GM21390 (cell line): ENCODE data around the gene CPNE5.

ENCODE experiments used
- ATAC-seq: cut with Tn5 transposase; IDR thresholded peaks from one replicate; pipeline ENCODE4 v1.9.1; 2021; ENCODE audit not compliant: unreplicated experiment

The CPNE5 gene

DNA sequence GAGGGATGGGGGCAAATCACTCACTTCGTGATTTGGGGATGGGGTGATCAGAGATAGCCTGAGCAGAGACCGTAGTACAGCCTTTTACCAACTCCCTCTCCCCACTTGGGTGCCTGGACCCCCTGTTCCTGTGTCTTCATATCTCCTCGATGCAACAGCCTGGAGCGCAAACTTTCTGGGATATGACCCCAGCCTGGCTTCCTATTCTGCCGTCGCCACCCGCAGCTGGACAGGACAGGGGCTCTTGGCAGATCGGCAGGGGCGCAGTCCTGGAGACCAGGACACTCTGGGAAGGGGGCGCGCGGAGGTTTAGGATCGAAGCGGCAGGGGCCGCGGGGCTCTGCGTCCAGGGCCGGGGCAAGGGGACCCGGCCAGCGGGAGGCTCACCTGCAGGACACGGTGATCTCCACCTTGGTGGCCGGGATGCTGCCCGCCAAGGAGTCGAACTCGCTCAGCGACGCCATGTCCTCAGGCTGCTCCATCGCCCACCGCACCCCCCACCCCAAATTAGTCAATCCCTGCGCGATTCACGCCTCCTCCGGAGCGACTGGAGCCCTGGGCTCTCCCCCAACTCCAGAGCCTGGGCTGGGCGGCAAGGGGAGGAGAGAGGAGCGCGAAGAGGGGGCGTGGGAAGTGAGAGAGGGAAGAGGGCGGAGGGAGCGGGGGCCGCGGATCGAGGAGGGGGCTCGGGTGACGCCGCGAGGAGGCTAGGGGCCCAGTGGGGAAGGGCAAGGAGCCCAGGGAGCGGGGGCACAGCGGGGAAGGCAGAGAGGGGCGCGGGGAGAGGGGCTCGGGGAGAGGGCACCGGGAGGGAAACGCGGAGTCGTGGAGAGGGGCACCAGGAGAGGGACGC is at the start of gene CPNE5:
TSS of gene CPNE5 (minus strand) at position 549 of the 853 bp plus-strand sequence. CDS start at position 482, 67 bp downstream.
- no peak for ATAC-seq

DNA sequence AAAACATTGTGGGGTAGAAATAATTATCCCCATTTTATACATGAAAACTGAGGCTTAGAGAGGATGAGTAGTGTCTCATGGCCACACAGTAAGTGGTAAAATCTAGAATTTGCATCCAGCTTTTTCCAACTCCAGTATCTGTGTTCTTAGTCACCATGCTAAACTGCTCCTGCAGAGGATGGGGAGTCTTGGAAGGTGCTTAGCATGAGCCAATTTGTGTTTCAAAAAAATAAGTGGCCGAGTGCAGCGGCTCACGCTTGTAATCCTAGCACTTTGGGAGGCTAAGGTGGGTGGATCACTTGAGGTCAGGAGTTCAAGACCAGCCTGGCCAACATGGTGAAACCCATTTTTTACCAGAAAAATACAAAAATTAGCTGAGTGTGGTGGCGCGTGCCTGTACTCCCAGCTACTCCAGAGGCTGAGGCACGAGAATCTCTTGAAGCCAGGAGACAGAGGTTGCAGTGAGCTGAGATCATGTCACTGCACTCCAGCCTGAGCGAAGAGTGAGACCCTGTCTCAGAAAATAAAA is 48.9 kb upstream of the CPNE5 start:
- ATAC-seq: no peak

- ATAC-seq: no peak
Observed at GRCh38 chr6:36886950-36887618, 47.8 kb upstream of the CPNE5 start.

DNA sequence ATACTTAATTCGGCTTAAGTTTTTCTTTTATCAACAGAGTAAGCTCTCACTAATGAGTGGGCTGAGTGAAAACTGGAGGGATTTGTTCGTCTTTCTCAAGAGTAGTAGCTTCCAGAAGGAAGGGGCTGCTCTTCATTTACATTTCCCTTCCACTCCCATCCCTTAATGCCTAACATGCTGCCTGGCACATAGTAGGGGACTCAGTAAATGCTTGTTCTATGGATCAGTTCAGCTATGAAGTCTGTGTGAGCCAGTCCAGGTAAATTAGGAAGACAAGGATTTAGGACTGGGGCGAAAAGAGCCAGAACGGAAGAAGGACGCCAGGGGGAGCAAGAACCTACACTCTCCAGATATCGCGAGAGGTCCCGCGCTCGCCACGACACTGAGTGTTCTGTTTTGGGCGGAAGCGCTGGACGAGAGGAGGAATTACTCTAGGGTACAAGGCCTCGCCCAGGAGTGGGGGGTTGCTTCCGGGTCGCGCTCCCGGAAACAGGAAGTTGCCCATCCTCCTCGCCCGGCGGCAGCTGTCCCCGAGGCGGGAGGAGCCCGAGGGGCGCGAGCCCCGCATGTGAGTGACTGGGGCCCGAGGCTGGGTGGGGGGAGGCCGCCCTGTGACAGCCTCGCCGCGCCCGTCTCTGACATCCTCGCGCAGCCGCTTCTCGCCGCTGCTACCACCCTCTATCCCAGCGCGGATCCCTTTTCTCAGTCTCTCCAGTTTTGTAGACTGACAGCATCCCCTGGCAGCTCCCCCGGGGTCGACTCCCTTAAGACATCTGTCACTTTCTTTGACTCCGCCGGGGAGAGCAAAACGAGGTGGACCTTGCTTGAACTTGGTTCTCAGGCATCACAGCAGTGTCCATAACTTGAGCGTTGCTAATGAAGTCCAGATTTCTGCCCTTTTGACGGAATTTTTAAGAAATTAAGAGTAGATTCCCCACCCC is 46.5 kb upstream of the CPNE5 start, which contains the start of gene C6orf89:
TSS of gene C6orf89 (plus strand) at position 492 of the 941 bp plus-strand sequence. CDS start 13,493 bp downstream, outside the sequence.
- peak; percentile 96 for ATAC-seq

DNA sequence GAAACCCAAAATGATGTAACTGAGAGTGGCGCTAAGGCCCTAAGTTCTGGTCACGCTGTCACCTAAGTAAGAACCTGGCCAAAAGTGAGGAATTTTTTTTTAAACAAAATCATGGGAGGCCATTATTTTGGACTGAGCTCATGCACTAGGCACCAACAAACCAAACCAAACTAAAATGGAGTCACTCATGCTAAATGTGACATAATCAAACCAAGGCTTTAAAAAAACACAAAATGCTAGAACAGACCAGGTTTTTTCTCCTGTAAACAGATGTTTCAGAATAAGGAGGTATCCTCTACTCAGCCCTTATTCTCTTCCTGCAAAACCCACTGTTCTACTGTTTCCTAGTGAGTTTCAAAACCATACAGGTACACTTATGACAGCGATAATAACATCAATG is 45.4 kb upstream of the CPNE5 start:
- no peak for ATAC-seq

DNA sequence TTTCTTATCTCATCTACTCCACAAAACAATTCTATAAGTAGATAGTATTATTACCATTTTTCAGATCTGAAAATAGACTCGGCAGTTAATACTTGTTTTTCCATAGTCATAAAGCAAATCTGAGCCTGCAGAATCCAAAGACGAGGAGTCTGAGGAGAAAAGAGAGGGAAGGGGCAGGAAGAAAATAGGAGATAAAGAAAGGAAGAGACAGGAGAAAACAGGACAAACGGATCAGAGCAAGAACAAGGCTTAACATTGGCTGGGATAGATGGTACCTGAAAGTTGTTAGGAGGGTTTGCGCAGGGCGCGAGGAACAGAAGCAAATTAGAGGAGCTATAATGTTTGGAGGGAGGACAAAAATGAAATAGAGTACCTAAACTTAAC is 36.0 kb upstream of the CPNE5 start:
- no peak for ATAC-seq

DNA sequence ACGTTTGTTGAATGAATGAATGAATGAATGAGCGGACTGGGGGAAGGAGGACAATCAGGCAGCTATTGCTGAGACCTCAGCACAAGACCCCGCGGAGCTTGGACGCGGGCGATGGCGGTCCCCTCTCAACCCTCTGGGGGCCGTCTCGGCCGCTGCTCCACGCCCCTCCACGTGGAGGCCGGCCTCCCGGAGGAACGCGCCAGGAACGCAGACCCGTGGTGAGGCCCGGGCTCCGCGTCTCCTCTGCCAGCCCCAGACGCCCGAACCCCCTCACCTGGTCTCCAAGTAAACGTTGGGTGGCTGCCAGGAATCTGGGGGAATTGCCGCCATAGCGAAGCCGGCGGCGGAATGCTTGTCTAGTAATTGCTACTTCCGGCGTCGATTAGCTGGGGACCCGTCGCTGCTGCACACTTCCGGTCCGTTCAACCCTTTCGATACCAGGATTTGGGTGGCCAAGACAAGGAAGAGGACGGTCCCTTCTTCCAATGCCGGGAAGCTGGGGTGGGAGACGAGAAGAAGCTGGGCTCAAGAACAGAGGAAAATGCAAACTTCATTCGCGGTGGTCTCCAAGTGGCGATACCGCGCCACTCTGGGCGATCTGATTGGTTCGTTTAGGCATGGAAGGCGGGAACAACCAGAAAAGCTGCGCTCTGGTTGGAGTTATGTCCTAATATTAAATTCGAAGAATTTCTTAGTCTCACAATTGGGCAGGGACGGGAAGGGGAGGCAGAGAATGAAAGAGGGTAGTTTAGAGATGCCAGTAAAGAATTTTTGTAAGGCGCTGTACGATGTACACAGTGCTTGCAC is 35.4 kb upstream of the CPNE5 start, which contains the start of gene PPIL1:
TSS of gene PPIL1 (minus strand) at position 361 of the 807 bp plus-strand sequence. CDS start at position 330, 31 bp downstream.
- peak; percentile 69 for ATAC-seq

- no peak for ATAC-seq
Observed at GRCh38 chr6:36873612-36874442, 34.6 kb upstream of the CPNE5 start.

GRCh38 chr6:36873115-36873514 is 33.9 kb upstream of the CPNE5 start:
- ATAC-seq: no peak

DNA sequence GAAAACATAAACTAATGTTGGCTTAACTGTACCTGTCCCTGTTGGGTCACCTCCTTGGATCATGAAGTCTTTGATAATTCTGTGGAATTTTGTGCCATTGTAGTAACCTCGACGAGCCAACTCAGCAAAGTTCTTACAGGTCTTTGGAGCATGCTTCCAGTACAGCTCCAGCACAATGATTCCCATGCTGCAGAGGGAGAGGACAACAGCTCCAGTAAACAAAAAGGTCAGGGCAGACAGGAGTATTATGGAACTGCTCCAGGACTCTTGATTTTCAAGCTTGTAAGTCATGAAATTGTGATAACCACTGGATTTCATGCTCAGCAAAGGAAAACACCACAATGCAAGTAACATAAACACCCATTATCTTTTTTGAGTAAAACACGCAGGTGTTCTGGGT is 32.4 kb upstream of the CPNE5 start:
- ATAC-seq: no peak

DNA sequence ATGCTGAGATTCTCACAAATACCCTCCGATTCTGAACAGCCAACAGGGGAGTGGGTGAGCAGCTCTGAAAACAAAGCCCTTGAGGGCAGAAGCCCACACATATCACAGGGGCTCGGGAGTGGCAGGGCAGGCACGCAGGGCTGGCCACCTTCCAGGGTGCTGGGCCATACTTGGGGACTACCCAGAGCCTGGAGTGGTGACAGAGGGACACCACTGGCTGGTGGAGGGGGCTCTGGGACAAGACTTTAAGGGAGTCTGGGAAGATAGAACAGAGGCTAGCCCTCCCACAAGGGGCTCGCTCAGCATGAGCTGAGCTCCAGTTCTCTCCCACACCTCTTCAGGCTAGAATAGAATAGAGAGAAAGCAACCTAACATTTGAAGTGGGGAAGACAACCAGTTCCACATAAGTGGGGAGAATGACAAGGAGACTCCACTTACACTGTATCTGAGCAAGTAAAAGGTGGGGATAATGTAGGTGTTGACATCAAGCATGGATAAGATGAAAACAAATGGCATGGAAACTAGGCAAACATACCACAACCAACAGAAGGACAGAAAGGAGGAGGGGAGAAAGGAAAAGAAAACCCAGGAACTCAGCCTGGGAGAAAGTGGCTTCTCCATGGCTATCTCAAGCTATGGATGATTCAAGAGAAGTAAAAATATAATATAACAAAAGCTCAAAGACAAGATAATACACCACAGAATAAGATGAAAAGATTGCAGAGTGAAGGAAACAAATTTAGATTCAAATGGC is 28.4 kb upstream of the CPNE5 start:
- no peak for ATAC-seq

DNA sequence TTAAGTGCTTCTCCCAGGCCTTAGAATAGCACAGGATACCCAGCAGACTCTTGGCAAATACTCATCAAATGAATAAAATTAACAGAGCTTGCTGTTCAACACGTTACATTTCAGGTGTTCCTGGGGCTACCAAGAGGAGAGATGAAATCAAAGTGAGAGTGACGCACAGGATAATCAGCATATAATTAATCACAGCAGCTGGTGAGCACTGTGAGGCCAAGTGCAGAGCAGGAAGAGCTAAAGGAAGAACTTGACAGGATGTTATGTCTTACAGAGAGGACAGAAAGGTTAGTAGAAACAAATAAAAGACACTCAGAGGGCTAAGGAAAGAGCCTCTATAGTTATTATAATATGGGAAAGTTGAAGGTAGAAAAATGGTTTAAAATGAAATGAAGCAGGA is 26.6 kb upstream of the CPNE5 start:
- ATAC-seq: no peak

DNA sequence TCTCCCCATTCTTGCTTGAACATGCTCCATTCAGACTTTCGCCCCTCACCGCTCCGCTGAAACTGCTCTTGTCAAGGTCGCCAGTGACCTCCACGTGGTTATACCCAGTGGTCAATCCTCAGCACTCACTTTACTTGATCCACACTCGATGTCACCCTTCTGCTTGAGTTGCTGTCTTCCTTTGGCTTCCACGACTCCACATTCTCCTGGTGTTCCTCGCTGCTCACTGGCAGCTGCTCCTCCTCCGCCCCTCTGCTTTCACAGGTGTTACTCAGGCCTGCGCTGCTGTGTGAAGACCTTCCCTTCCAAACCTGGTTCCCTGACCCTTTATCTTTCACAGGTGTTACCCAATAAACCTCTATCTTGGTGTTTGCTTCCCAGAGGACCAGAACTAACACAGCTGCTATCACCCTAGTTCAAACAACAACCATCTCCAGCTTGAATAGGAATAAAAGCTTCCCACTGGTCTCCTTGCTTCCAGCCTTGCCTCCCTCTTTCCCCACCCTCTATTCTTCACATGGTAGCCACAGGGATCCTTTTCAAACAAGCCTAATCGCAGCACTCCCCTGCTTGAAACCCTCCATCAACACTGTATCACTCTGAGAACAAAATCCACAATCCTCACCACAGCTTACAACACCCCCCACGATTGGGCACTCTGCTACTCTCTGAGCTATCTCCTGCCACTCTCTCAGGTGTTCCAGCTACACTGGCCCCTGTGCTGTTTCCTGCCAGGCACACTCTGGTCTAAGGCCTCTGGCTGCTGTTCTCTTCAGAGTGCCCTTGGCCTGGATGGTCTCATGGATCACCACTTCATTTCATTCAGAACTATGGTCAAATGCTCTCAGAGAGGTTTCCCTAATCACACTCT is 24.7 kb upstream of the CPNE5 start:
- no peak for ATAC-seq

DNA sequence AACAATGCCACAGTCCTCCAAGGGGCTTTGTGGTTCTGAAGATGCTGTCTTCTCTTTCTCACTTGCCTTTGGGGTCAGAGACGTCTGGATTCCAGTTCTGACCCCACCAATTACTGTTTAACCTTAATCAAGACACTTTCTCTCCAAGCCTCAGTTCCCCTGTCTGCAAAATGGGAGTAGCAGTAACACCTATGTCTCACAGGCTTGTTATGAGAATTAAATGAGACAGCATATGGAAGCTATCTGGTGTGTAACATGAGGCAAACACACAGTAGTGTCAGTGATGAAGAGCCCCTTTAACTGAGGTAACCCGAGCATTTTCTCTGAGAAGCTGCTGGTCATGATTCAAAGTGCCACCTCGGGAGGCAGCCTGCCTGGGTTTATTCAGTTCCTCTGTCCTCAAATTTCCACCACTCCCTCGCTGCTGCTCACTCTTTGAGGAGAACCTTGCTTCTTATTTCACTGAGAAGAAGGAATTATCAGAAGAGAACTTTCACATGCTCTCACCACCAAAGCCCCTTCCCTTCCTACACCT is 23.7 kb upstream of the CPNE5 start:
- ATAC-seq: no peak

- no peak for ATAC-seq
Observed at GRCh38 chr6:36862164-36862847, 23.1 kb upstream of the CPNE5 start.

DNA sequence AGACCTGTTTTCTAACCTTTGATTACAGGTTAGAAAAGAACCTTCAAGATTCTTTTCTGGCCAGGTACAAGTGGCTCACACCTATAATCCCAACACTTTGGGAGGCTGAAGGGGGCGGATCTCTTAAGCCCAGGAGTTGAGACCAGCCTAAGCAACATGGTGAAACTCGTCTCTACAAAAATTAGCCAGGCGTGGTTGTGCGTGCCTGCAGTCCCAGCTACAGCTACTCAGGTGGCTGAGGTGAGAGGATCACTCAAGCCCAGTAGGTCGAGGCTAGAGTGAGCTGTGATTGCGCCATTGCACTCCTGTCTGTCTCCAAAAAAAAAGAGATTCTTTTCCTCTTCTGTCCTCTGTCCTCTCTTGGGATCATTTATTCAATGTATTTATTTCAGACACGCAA is 20.9 kb upstream of the CPNE5 start:
- ATAC-seq: no peak
